ENCODE measurements around the gene MYO1D.

- TF ChIP-seq CTCF (conservative IDR thresholded peaks at IDR 0.05) (no peak), EZH2 (IDR thresholded peaks at IDR 0.05; ENCODE audit: low read depth) (no peak)
Observed at GRCh38 chr17:32854207-32854606, 22.7 kb downstream of the MYO1D start.
